EH (cell line): ENCODE results near the gene PCDH1.

ENCODE experiments used
- DNase-seq: peaks from one replicate; pipeline ENCODE4 v3.0.0-alpha.2; 2015; ENCODE audit warnings: low read depth

PCDH1 gene

GRCh38 chr5:141807732-141808131 is 70.5 kb downstream of the PCDH1 start:
- no peak for DNase-seq

DNA sequence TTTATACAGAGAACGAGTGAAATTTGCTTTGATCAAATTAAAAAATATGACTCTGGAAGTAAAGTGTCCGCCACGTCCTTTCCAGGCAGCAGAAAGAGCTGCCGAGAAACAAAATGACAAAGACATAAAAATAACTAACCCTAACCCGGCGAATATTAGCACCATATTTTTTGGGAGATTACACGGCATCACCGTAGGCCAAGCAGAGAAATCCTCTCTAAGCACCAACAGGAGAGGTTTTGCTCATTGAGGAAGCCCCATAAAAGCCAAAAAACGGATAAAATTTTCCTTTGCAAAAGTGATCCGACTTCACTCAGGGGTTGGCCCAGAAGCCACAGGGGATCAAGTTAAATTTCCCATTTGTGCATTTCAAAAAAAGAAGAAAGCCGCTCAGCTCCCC is 70.9 kb downstream of the PCDH1 start:
- DNase-seq = no peak

- no peak for DNase-seq
Observed at GRCh38 chr5:141806626-141807025, 71.6 kb downstream of the PCDH1 start.

DNA sequence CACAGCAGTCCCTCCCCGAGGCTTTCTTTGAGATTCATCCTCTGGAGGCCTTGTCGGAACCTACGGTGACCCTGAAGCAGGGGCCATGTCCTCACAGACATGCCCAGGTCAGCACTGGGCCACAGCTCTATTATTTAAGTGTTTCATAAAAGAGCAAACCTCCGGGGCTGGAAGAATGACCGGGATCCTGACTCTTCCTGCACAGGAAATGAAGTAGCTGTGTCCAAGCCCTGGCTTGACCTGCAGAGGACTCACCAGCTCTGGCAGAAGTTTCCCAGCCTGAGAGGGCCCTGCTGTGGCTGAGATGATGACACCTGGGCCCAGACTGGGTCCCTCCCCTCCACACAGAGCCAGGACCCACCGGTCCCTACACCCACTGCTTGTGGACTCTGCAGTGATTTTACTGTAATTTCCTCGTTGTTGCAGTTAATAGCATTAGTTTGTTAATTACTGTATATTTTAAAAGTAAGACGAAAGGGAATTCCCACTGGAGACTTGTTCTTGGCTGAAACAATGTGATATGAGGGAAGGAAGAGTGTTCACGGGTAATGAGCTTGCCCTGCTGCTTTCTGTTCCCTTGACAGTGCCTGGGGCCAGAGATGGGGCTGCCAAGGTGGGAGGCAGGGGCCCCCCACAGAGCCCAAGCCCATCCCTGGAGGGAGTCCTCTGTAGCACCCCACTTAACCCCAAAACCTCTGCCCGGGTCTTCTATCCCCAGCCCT is 72.2 kb downstream of the PCDH1 start:
- DNase-seq = no peak

- DNase-seq = no peak
Observed at GRCh38 chr5:141804475-141804874, 73.7 kb downstream of the PCDH1 start.
